ENCODE measurements around the gene FANCB.

Gene FANCB

GRCh38 chrX:14872851-14873675 is at the start of gene FANCB, which contains the start of gene MOSPD2:
Gene FANCB, minus strand, starts transcription at chrX:14873069. Its CDS starts 7,559 bp downstream, at chrX:14865510.
Gene MOSPD2, plus strand, starts transcription at chrX:14873421. Its CDS starts 108 bp downstream, at chrX:14873529.
- DNase-seq (ENCODE audit: low read depth, low spot score), result peak; percentile 61
- Histone ChIP-seq H3K36me3 (ENCODE audit: control insufficient read depth, insufficient read depth, low read length) (no peaks in the 10 kb centered on the region), H3K9me3 (ENCODE audit: control insufficient read depth, insufficient read depth, low read length) (no peaks in the 10 kb centered on the region), H3K27ac (ENCODE audit: low read length) (no peak within 1 kb of the TSS), H3K4me3 (ENCODE audit: low read length) (peak within 1 kb of the TSS; percentile 76; the same call in 1 of the 2 replicates), H3K4me1 (ENCODE audit: control insufficient read depth, insufficient read depth, low read length) (no peaks in the 10 kb centered on the region), H3K27me3 (ENCODE audit: control insufficient read depth, insufficient read depth, low read length) (no peaks in the 10 kb centered on the region)
- no CpG with 5 or more reads among the region's 78 CpGs for WGBS (ENCODE audit: insufficient coverage, insufficient read length)

GRCh38 chrX:14922437-14922836 is 49.6 kb upstream of the FANCB start:
- H3K27me3 ChIP-seq (ENCODE audit: control insufficient read depth, insufficient read depth, low read length), result no peaks in the 10 kb centered on the region
- no peak overlapping the region for H3K4me3 ChIP-seq (ENCODE audit: low read length)
- WGBS (ENCODE audit: insufficient coverage, insufficient read length), result no CpG with 5 or more reads among the region's 6 CpGs
- no peak overlapping the region for H3K27ac ChIP-seq (ENCODE audit: low read length)
- no peaks in the 10 kb centered on the region for H3K9me3 ChIP-seq (ENCODE audit: control insufficient read depth, insufficient read depth, low read length)
- H3K4me1 ChIP-seq (ENCODE audit: control insufficient read depth, insufficient read depth, low read length), result no peaks in the 10 kb centered on the region
- no peak for DNase-seq (ENCODE audit: low read depth, low spot score)
- no peaks in the 10 kb centered on the region for H3K36me3 ChIP-seq (ENCODE audit: control insufficient read depth, insufficient read depth, low read length)

GRCh38 chrX:14920196-14920595 is 47.3 kb upstream of the FANCB start:
- Histone ChIP-seq H3K4me1 (ENCODE audit: control insufficient read depth, insufficient read depth, low read length) (no peaks in the 10 kb centered on the region), H3K4me3 (ENCODE audit: low read length) (no peak overlapping the region), H3K9me3 (ENCODE audit: control insufficient read depth, insufficient read depth, low read length) (no peaks in the 10 kb centered on the region), H3K36me3 (ENCODE audit: control insufficient read depth, insufficient read depth, low read length) (no peaks in the 10 kb centered on the region), H3K27me3 (ENCODE audit: control insufficient read depth, insufficient read depth, low read length) (no peaks in the 10 kb centered on the region), H3K27ac (ENCODE audit: low read length) (no peak overlapping the region)
- WGBS (ENCODE audit: insufficient coverage, insufficient read length), result no CpG with 5 or more reads among the region's 2 CpGs
- DNase-seq (ENCODE audit: low read depth, low spot score), result no peak

GRCh38 chrX:14919407-14919806 is 46.5 kb upstream of the FANCB start:
- DNase-seq (ENCODE audit: low read depth, low spot score), result no peak
- WGBS (ENCODE audit: insufficient coverage, insufficient read length), result no CpG with 5 or more reads among the region's 2 CpGs
- H3K27me3 ChIP-seq (ENCODE audit: control insufficient read depth, insufficient read depth, low read length), result no peaks in the 10 kb centered on the region
- H3K36me3 ChIP-seq (ENCODE audit: control insufficient read depth, insufficient read depth, low read length), result no peaks in the 10 kb centered on the region
- H3K9me3 ChIP-seq (ENCODE audit: control insufficient read depth, insufficient read depth, low read length), result no peaks in the 10 kb centered on the region
- H3K4me1 ChIP-seq (ENCODE audit: control insufficient read depth, insufficient read depth, low read length), result no peaks in the 10 kb centered on the region
- no peak overlapping the region for H3K4me3 ChIP-seq (ENCODE audit: low read length)
- H3K27ac ChIP-seq (ENCODE audit: low read length), result no peak overlapping the region

GRCh38 chrX:14916017-14916674 is 43.3 kb upstream of the FANCB start:
- Histone ChIP-seq H3K27ac (ENCODE audit: low read length) (no peak overlapping the region), H3K4me1 (ENCODE audit: control insufficient read depth, insufficient read depth, low read length) (no peaks in the 10 kb centered on the region), H3K36me3 (ENCODE audit: control insufficient read depth, insufficient read depth, low read length) (no peaks in the 10 kb centered on the region), H3K9me3 (ENCODE audit: control insufficient read depth, insufficient read depth, low read length) (no peaks in the 10 kb centered on the region), H3K4me3 (ENCODE audit: low read length) (no peak overlapping the region), H3K27me3 (ENCODE audit: control insufficient read depth, insufficient read depth, low read length) (no peaks in the 10 kb centered on the region)
- no peak for DNase-seq (ENCODE audit: low read depth, low spot score)
- no CpG with 5 or more reads among the region's 3 CpGs for WGBS (ENCODE audit: insufficient coverage, insufficient read length)

- no peak for DNase-seq (ENCODE audit: low read depth, low spot score)
- WGBS (ENCODE audit: insufficient coverage, insufficient read length), result no CpG with 5 or more reads among the region's 3 CpGs
- H3K36me3 ChIP-seq (ENCODE audit: control insufficient read depth, insufficient read depth, low read length), result no peaks in the 10 kb centered on the region
- no peak overlapping the region for H3K4me3 ChIP-seq (ENCODE audit: low read length)
- H3K9me3 ChIP-seq (ENCODE audit: control insufficient read depth, insufficient read depth, low read length), result no peaks in the 10 kb centered on the region
- H3K27ac ChIP-seq (ENCODE audit: low read length), result no peak overlapping the region
- no peaks in the 10 kb centered on the region for H3K4me1 ChIP-seq (ENCODE audit: control insufficient read depth, insufficient read depth, low read length)
- H3K27me3 ChIP-seq (ENCODE audit: control insufficient read depth, insufficient read depth, low read length), result no peaks in the 10 kb centered on the region
Measured at GRCh38 chrX:14915596-14915995, 42.7 kb upstream of the FANCB start.

GRCh38 chrX:14913241-14913640 is 40.4 kb upstream of the FANCB start:
- no peaks in the 10 kb centered on the region for H3K36me3 ChIP-seq (ENCODE audit: control insufficient read depth, insufficient read depth, low read length)
- no peak for DNase-seq (ENCODE audit: low read depth, low spot score)
- no peak overlapping the region for H3K27ac ChIP-seq (ENCODE audit: low read length)
- no peaks in the 10 kb centered on the region for H3K9me3 ChIP-seq (ENCODE audit: control insufficient read depth, insufficient read depth, low read length)
- no peak overlapping the region for H3K4me3 ChIP-seq (ENCODE audit: low read length)
- H3K4me1 ChIP-seq (ENCODE audit: control insufficient read depth, insufficient read depth, low read length), result no peaks in the 10 kb centered on the region
- H3K27me3 ChIP-seq (ENCODE audit: control insufficient read depth, insufficient read depth, low read length), result no peaks in the 10 kb centered on the region
- WGBS (ENCODE audit: insufficient coverage, insufficient read length), result no CpG with 5 or more reads among the region's 2 CpGs

- no peaks in the 10 kb centered on the region for H3K36me3 ChIP-seq (ENCODE audit: control insufficient read depth, insufficient read depth, low read length)
- H3K4me3 ChIP-seq (ENCODE audit: low read length), result no peak overlapping the region
- no peak for DNase-seq (ENCODE audit: low read depth, low spot score)
- H3K27ac ChIP-seq (ENCODE audit: low read length), result no peak overlapping the region
- no peaks in the 10 kb centered on the region for H3K9me3 ChIP-seq (ENCODE audit: control insufficient read depth, insufficient read depth, low read length)
- WGBS (ENCODE audit: insufficient coverage, insufficient read length), result no CpG with 5 or more reads among the region's 2 CpGs
- H3K27me3 ChIP-seq (ENCODE audit: control insufficient read depth, insufficient read depth, low read length), result no peaks in the 10 kb centered on the region
- no peaks in the 10 kb centered on the region for H3K4me1 ChIP-seq (ENCODE audit: control insufficient read depth, insufficient read depth, low read length)
Measured at GRCh38 chrX:14903891-14904290, 31.0 kb upstream of the FANCB start.

- no peaks in the 10 kb centered on the region for H3K4me1 ChIP-seq (ENCODE audit: control insufficient read depth, insufficient read depth, low read length)
Measured at GRCh38 chrX:14902537-14902936, 29.7 kb upstream of the FANCB start.

GRCh38 chrX:14899607-14900006 is 26.7 kb upstream of the FANCB start:
- H3K27me3 ChIP-seq (ENCODE audit: control insufficient read depth, insufficient read depth, low read length), result no peaks in the 10 kb centered on the region
- no peak for DNase-seq (ENCODE audit: low read depth, low spot score)
- H3K4me1 ChIP-seq (ENCODE audit: control insufficient read depth, insufficient read depth, low read length), result no peaks in the 10 kb centered on the region
- H3K36me3 ChIP-seq (ENCODE audit: control insufficient read depth, insufficient read depth, low read length), result no peaks in the 10 kb centered on the region
- H3K27ac ChIP-seq (ENCODE audit: low read length), result no peak overlapping the region
- no peak overlapping the region for H3K4me3 ChIP-seq (ENCODE audit: low read length)
- no peaks in the 10 kb centered on the region for H3K9me3 ChIP-seq (ENCODE audit: control insufficient read depth, insufficient read depth, low read length)

More at GRCh38 chrX:14902537-14902936, 29.7 kb upstream of the FANCB start:
- no peak for DNase-seq (ENCODE audit: low read depth, low spot score)
- Histone ChIP-seq H3K9me3 (ENCODE audit: control insufficient read depth, insufficient read depth, low read length) (no peaks in the 10 kb centered on the region), H3K27ac (ENCODE audit: low read length) (no peak overlapping the region), H3K27me3 (ENCODE audit: control insufficient read depth, insufficient read depth, low read length) (no peaks in the 10 kb centered on the region), H3K4me3 (ENCODE audit: low read length) (no peak overlapping the region), H3K36me3 (ENCODE audit: control insufficient read depth, insufficient read depth, low read length) (no peaks in the 10 kb centered on the region)

Data from iPS DF 6.9 (cell line).